LNCAP (cell line): ENCODE results near the gene PIH1D1.

ENCODE experiments used
- CTCF ChIP-seq: fragments of 450-650 bp; IDR thresholded peaks from 2 replicates; pipeline ENCODE4 v1.5.1; 2017; ENCODE audit warnings: mild to moderate bottlenecking

PIH1D1 gene

DNA sequence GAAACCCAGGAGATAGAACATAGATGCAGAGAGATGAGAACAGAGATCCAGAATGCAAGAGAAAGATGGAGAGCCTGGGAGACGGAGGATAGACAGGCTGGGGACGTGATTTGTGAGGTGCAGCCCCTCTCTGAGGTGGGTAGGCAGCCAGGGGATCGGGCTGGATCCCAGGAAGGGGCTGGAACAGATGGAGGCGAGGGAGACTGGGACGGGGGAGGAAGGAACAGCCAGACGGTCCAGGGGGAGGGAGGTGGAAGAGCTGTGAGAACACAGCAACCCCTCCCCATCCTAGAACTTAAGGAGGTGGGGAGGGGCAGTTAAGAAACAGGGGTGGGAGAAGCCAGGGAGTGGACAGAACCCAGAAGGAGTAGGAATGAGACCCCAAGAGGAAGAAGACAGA, 13.4 kb downstream of the PIH1D1 start:
- no peak for TF ChIP-seq CTCF

DNA sequence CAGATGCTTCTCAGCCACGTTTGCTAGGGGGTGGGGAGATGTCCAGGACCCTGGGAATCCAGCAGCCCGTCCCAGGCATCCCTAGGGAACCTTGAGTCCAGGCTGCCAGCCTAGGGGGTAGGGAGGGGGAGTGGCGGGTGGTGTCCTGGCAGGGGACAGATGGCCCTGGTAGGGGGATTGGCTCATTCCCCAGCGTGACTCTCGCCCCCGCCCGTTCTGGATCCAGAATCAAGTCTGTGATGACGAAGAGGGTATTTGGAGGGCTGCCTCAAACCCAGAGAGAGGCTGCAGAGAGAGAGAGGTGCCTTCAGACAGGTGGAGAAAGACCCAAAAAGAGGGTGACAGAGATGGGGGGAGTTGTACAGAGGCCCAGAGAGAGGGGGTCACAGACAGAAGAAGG, 14.4 kb downstream of the PIH1D1 start:
- no peak for TF ChIP-seq CTCF

DNA sequence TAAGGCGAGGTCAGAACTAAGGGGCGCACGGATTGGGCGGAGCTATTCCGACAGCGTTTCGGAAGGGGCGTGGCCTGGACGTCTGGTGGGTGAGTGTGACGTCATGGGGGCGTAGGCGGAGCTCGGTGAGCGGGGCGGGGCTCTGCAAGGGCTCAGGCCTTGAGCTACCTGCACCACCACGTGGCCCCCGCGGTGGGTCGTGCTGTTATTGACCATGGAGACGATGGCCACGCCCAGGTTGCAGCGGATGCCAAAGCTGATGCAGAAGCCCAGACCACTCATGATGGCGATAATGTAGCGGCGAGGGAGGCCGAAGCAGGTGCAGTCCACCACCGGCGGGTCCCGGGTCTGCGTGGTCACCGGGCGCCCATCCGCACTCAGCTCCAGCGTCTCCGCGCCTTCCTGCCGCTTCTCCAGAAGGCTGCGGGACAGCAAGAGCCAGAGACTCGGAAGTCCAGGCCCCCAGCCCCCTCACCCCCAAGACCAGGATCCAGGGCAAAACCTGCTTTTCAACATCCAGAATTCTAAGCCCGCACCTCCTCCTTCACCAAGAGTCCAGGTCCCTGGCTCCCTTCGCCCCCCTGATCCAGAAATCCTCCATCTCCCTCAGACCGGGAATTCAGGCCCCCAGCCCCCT, 15.1 kb downstream of the PIH1D1 start:
- TF ChIP-seq CTCF: no peak

DNA sequence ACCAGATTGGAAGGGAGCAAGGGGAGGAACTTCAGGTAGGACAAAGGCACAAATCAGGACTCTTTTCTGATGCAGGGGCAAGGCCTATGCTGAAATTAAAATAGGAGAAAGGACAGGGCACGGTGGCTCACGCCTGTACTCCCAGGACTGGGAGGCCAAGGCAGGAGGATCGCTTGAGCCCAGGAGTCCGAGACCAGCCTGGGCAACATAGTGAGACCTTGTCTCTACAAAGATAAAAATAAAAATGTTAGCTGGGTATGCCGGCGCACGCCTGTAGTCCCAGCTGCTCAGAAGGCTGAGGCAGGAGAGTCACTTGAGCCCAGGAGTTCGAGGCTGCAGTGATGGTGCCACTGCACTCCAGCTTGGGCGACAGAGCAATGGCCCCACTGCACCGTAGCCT, 15.9 kb downstream of the PIH1D1 start:
- no peak for TF ChIP-seq CTCF

GRCh38 chr19:49434907-49435583, 16.6 kb downstream of the PIH1D1 start:
- TF ChIP-seq CTCF: no peak

DNA sequence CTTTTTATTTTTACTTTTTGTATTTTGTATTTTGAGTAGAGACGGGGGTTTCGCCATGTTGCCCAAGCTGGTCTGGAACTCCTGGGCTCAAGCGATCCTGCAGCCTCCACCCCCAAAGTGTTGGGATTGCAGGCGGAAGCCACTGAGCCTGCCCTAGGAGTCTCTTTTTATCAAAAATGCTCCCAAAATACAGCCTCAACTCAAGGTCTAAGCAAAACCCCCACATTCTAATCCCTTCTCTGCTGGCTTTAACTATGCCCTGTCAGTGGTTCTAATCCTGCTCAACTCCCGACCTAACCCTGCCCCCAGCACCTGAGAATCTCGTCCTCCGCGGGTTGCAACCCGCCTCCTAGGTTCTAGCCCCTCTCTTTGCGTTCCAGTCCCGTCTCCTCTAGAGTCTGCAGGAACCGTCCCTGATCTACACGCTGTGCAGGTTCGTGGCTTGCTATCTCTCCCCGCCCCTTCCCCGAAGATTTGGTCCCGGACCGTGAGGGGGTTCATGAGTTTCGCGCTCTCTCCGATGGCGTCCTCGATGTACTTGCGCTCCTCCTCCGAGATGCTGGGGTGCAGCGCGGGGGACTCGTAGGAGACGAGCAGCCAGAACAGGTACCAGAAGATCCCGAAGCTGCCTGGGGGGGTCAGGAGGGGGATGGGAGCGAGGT, 18.2 kb downstream of the PIH1D1 start:
- TF ChIP-seq CTCF: no peak

GRCh38 chr19:49432141-49433073, 19.2 kb downstream of the PIH1D1 start:
- no peak for TF ChIP-seq CTCF
